B cell (primary cell): Measurements from ENCODE around the gene SPPL2C. TPM values are rescaled to one million over a fixed set of nuclear protein-coding genes. Genes with fewer than 3 reads are reported as not detected.

Source experiments
- ATAC-seq: fragments of 200-7000 bp; cut with Tn5 transposase; one replicate; pipeline ENCODE4 v1.10.0; 2021; ENCODE audit warnings: low read depth, mild to moderate bottlenecking, moderate number of reproducible peaks, moderate library complexity
- CTCF ChIA-PET: fragments of 350-600 bp; sonication (Branson Sonifier 250); formaldehyde crosslinking; loops from one replicate; lab custom pipeline; 2021; ENCODE audit warnings: antibody characterized with exemption, inconsistent platforms; lab: Charles Lee
- POLR2A ChIA-PET: fragments of 350-600 bp; sonication (Branson Sonifier 250); formaldehyde crosslinking; loops from one replicate; lab custom pipeline; 2021; ENCODE audit warnings: antibody characterized with exemption; lab: Charles Lee
- DNase-seq: peaks from one replicate; pipeline ENCODE4 v3.0.0; 2013
- H2AFZ ChIP-seq: 2 replicates; pipeline ENCODE4 v1.6.1; 2012; ENCODE audit warnings: mild to moderate bottlenecking, low read depth, low read length; ENCODE audit not compliant: insufficient read depth, poor library complexity, severe bottlenecking
- H3K27ac ChIP-seq, 2 donors: 1 replicate in 1 of 2; 2 replicates in 1 of 2; pipeline ENCODE4 v1.5.1; 2012 to 2013; ENCODE audit warnings: low read length in 2 of 2, mild to moderate bottlenecking in 2 of 2, moderate library complexity in 1 of 2
- H3K27me3 ChIP-seq, 4 experiments: fragments of 200-600 bp in 1 of 4; sonication (generic) in 1 of 4; replicated peaks in 1 of 4; 1 replicate in 2 of 4; 2 replicates in 2 of 4; pipeline versions ENCODE4 v1.6.1 to v1.7.0; 2013 to 2016; ENCODE audit warnings: low read length in 3 of 4, mild to moderate bottlenecking in 2 of 4, mixed read lengths in 1 of 4, moderate library complexity in 1 of 4; ENCODE audit not compliant: insufficient read depth in 4 of 4, control insufficient read depth in 3 of 4; ENCODE audit errors: control extremely low read depth in 1 of 4
- H3K36me3 ChIP-seq, 2 experiments: replicated peaks in 1 of 2; 1 replicate in 1 of 2; 2 replicates in 1 of 2; pipeline versions ENCODE4 v1.6.1 to v1.7.1; 2013; ENCODE audit warnings: low read length in 1 of 2; ENCODE audit not compliant: insufficient read depth in 2 of 2, control insufficient read depth in 1 of 2; ENCODE audit errors: control extremely low read depth in 1 of 2, extremely low read depth in 1 of 2
- H3K4me1 ChIP-seq, 2 donors: fragments of 200-600 bp in 1 of 2; sonication (generic) in 1 of 2; 1 replicate in 1 of 2; 2 replicates in 1 of 2; pipeline versions ENCODE4 v1.5.1 to v1.6.1; 2013 to 2017; ENCODE audit warnings: low read length in 2 of 2; ENCODE audit not compliant: control insufficient read depth in 2 of 2, insufficient read depth in 2 of 2
- H3K4me2 ChIP-seq: replicated peaks from 2 replicates; pipeline ENCODE3; 2012; ENCODE audit warnings: mild to moderate bottlenecking, low read depth, low read length; ENCODE audit not compliant: poor library complexity, severe bottlenecking
- H3K4me3 ChIP-seq, 5 experiments: fragments of 200-600 bp in 1 of 5; sonication (generic) in 1 of 5; 1 replicate in 3 of 5; 2 replicates in 2 of 5; pipeline versions ENCODE4 v1.5.1 to v1.7.0; 2011 to 2016; ENCODE audit warnings: low read length in 4 of 5, mild to moderate bottlenecking in 4 of 5, low read depth in 2 of 5, control low read depth in 1 of 5, moderate library complexity in 1 of 5; ENCODE audit not compliant: insufficient read depth in 1 of 5; ENCODE audit errors: control extremely low read depth in 1 of 5, extremely low read depth in 1 of 5
- H3K79me2 ChIP-seq: fragments of 200-600 bp; sonication (generic); one replicate; pipeline ENCODE4 v1.6.0; 2016; ENCODE audit warnings: low read length; ENCODE audit not compliant: control insufficient read depth, insufficient read depth
- H3K9ac ChIP-seq: fragments of 200-600 bp; sonication (generic); 2 replicates; pipeline ENCODE4 v1.6.1; 2017; ENCODE audit warnings: mild to moderate bottlenecking, low read length, moderate library complexity
- H3K9me3 ChIP-seq, 3 donors: one replicate each; pipeline versions ENCODE4 v1.6.1 to v1.7.1; 2013; ENCODE audit warnings: low read length in 2 of 3; ENCODE audit not compliant: control insufficient read depth in 2 of 3, insufficient read depth in 1 of 3; ENCODE audit errors: control extremely low read depth in 1 of 3
- H4K20me1 ChIP-seq: 2 replicates; pipeline ENCODE4 v1.6.0; 2012; ENCODE audit warnings: mild to moderate bottlenecking, low read length; ENCODE audit not compliant: insufficient read depth, control insufficient read depth, poor library complexity, severe bottlenecking
- H3K27ac Mint-ChIP-seq: one replicate; pipeline ENCODE4 v1.8.0; 2021; ENCODE audit warnings: mixed read lengths
- H3K27me3 Mint-ChIP-seq: one replicate; pipeline ENCODE4 v1.8.0; 2021; ENCODE audit warnings: mixed read lengths
- H3K4me1 Mint-ChIP-seq: one replicate; pipeline ENCODE4 v1.8.0; 2021; ENCODE audit warnings: mixed read lengths
- H3K4me3 Mint-ChIP-seq: one replicate; pipeline ENCODE4 v1.8.0; 2021; ENCODE audit warnings: mixed read lengths
- H3K9me3 Mint-ChIP-seq: one replicate; pipeline ENCODE4 v1.8.0; 2022; ENCODE audit warnings: mixed read lengths; ENCODE audit not compliant: insufficient read depth
- CTCF ChIP-seq: fragments of 200-600 bp; IDR thresholded peaks from one replicate; pipeline ENCODE4 v1.8.0; 2022; ENCODE audit warnings: antibody characterized with exemption, mild to moderate bottlenecking
- EZH2 ChIP-seq: IDR thresholded peaks from 2 replicates; pipeline ENCODE4 v1.6.1; 2012; ENCODE audit warnings: borderline replicate concordance, low read depth, mild to moderate bottlenecking, moderate library complexity, low read length; ENCODE audit not compliant: insufficient read depth, poor library complexity, severe bottlenecking
- WGBS: methylation state at CpG from one replicate; pipeline ENCODE4 v1.1.5; 2013; ENCODE audit warnings: missing lambda C conversion rate; ENCODE audit not compliant: insufficient coverage; 5-methylcytosine and 5-hydroxymethylcytosine counted together
- intact Hi-C: fragments of 100-400 bp; cut with micrococcal nuclease; formaldehyde crosslinking; loops from one replicate; pipeline ENCODE4 v1.10.0; 2022
- polyA plus RNA-seq: library from polyadenylated mRNA; depleted of rRNA; stranded (reverse); fragments of >200 nt; gene quantifications from 2 replicates; pipeline ENCODE4 v1.2.3, GENCODE V29; 2012
- total RNA-seq, 2 donors: library from RNA; stranded (reverse); fragments of 120-200 nt in 1 of 2; gene quantifications; 1 replicate in 1 of 2; 2 replicates in 1 of 2; pipeline versions ENCODE4 v1.2.3 to v1.2.4, GENCODE V29; 2013 to 2022

SPPL2C gene
- total and polyA plus RNA-seq, 2 donors (not counting 1 experiment from before 2014, with no cell fraction given) = not detected

GRCh38 chr17:45847747-45848146 is 3.1 kb downstream of the SPPL2C start:
- POLR2A ChIA-PET = no interaction called here
- intact Hi-C loops = no loop called here
- H3K79me2 ChIP-seq = no peaks in the 10 kb centered on the region
- peaks cover 0 to 15% (median 2%) of the 10 kb centered on the region in 4 experiments for H3K27me3 ChIP-seq
- H4K20me1 ChIP-seq = no peaks in the 10 kb centered on the region
- Mint-ChIP-seq H3K4me1 (no peaks in the 10 kb centered on the region), H3K4me3 (no peak overlapping the region), H3K9me3 (no peaks in the 10 kb centered on the region), H3K27me3 (peaks cover 17% of the 10 kb centered on the region), H3K27ac (no peak overlapping the region)
- no peak overlapping the region for H3K4me3 ChIP-seq
- no peak overlapping the region for H3K9ac ChIP-seq
- CTCF ChIA-PET = no interaction called here
- ATAC-seq = no peak
- H3K9me3 ChIP-seq = no peaks in the 10 kb centered on the region
- H2AFZ ChIP-seq = no peak overlapping the region
- 100% methylated on average over 1 of the region's 5 CpGs for whole genome bisulfite sequencing
- H3K4me1 ChIP-seq = peaks cover 0 to 2% of the 10 kb centered on the region in 2 donors
- H3K36me3 ChIP-seq = no peaks in the 10 kb centered on the region
- TF ChIP-seq CTCF (no peak), EZH2 (no peak)
- no peak overlapping the region for H3K27ac ChIP-seq
- H3K4me2 ChIP-seq = no peak overlapping the region
- DNase-seq = no peak

GRCh38 chr17:45848405-45848804 is 3.7 kb downstream of the SPPL2C start:
- no peaks in the 10 kb centered on the region for H3K79me2 ChIP-seq
- H3K9me3 Mint-ChIP-seq = no peaks in the 10 kb centered on the region
- CTCF ChIA-PET = interaction anchor here (0.9 to 2.3 kb wide), 2 partner anchors 17 to 29 kb away, joined by 3 to 6 read pairs; no protein-coding TSS in a partner anchor
- TF ChIP-seq CTCF = no peak
- no peak for TF ChIP-seq EZH2
- H3K36me3 ChIP-seq = no peaks in the 10 kb centered on the region
- no peak overlapping the region for H3K4me2 ChIP-seq
- no peak for DNase-seq
- H3K9me3 ChIP-seq = no peaks in the 10 kb centered on the region
- 94% methylated on average over 9 of the region's 9 CpGs for WGBS
- no peak overlapping the region for H3K9ac ChIP-seq
- peaks cover 0 to 21% (median 2%) of the 10 kb centered on the region in 4 experiments for H3K27me3 ChIP-seq
- peaks cover 22% of the 10 kb centered on the region for H3K27me3 Mint-ChIP-seq
- H3K27ac Mint-ChIP-seq = no peak overlapping the region
- POLR2A ChIA-PET = no interaction called here
- peaks cover 0 to 2% of the 10 kb centered on the region in 2 donors for H3K4me1 ChIP-seq
- no peak overlapping the region for H3K4me3 Mint-ChIP-seq
- no peak overlapping the region for H3K27ac ChIP-seq
- H4K20me1 ChIP-seq = no peaks in the 10 kb centered on the region
- intact Hi-C loops = no loop called here
- H2AFZ ChIP-seq = no peak overlapping the region
- H3K4me1 Mint-ChIP-seq = no peaks in the 10 kb centered on the region
- no peak for ATAC-seq
- no peak overlapping the region for H3K4me3 ChIP-seq
